Umbilical cord (tissue), 2 donors: Measurements from ENCODE around the gene ACTL10. TPM values are rescaled to one million over a fixed set of nuclear protein-coding genes. Genes with fewer than 3 reads are reported as not detected.
A peak's percentile ranks its signal among the peaks of the same experiment; 100 is the strongest.
"Not testable (repeated sequence)": the region's sequence is repeated elsewhere in the genome, so short reads cannot be mapped to it uniquely, and the experiment has no call there.

Experiments
- DNase-seq: peaks from one replicate; pipeline ENCODE4 v3.0.0-alpha.2; 2015; ENCODE audit warnings: low spot score
- total RNA-seq: library from RNA; depleted of rRNA; stranded (reverse); fragments of >200 nt; gene quantifications from one replicate; pipeline ENCODE4 v1.2.3, GENCODE V29; 2014; ENCODE audit warnings: low replicate concordance; ENCODE audit not compliant: insufficient read depth

Gene ACTL10
- total RNA-seq, 1 donor from 2014 or later = not detected

DNA sequence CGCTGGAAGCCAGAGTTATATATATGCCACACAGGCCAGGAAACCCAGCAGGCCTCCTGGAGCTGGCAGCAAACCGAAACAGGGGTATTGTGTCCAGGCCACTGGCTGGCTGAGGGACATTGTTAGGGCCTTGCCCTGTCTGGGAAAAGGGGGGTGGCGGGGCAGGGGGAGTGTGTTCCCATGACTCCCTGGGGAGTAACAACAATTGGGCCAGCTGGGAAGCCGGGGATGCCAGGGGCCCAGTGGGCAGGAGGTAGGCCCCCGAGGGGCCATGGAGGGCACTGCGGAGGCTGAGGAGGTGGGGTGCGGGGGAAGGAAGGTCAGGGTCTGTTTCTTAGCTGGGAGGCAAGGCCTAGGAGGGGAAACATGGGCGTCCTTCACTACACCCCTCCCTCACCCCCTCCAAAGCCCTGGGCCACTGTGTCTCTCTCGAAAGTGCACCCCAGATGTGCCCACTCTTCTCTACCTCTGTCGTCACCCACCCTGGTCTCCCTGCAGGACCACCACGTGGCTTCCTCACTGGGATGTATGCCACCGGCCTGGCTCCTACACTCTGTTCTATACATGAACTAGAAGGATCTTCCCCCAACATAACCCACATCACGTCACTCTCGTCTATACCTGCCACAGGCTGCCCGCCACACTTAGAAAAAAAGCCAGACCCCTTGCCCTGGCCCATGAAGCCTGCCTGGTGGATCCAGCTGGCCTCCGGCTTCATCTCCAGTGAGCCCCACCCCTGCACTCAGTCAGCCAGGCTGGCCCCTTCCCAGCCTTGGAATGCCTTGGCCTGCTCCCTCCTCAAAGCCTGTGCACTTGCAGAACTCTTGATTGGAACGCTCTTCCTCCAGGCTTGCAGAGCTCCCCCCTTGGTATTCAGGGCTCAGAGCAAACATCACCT lies 27.2 kb downstream of the ACTL10 start:
- peak; percentile 79 for DNase-seq

GRCh38 chr20:33694639-33695012 lies 27.9 kb downstream of the ACTL10 start:
- DNase-seq = no peak

DNA sequence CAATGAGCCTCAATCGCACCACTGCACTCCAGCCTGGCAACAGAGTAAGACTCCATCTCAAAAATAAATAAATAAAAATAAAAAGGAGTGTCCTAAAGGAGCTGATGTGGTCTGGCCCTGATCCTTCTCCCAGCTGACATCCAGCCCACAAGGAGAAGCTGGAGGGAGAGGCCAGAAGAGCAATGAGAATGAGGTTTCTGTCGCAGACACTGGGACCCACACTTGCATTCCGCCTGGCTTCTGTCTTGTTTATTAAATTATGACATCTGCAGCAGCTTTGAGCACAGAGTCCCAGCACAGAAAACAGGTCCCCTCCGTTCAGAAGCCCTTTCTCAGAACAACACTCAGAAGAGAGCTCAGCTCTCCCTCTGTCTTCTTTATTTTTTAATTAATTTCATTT lies 29.7 kb downstream of the ACTL10 start:
- no peak for DNase-seq

DNA sequence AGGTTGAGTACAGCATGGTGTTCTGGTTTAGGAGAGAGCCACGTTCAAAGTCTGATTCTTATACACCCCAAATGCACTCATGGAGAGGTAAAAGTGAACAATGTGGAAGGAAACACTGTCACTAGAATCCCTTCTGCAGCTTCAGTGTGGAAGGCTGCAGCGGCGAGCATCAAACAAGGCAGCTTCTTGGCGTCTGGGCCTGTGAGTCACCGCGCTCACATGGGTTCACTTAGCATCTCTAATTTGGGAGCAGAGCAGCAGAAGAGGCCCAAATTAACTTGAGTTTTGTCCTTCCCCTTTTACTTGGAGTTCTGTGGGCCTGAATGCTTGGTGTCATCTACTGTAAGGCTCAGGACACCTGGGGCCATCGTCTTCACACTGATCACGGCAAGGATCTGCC lies 30.4 kb downstream of the ACTL10 start:
- no peak for DNase-seq

DNA sequence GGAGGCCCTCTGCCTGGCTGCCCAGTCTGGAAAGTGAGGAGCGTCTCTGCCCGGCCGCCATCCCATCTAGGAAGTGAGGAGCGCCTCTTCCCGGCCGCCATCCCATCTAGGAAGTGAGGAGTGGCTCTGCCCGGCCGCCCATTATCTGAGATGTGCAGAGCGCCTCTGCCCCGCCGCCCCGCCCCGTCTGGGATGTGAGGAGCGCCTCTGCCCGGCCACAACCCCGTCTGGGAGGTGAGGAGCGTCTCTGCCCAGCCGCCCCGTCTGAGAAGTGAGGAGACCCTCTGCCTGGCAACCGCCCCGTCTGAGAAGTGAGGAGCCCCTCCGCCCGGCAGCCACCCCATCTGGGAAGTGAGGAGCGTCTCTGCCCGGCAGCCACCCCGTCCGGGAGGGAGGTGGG lies 32.2 kb downstream of the ACTL10 start:
- not testable (repeated sequence) for DNase-seq

- DNase-seq = not testable (repeated sequence)
Observed at GRCh38 chr20:33700696-33701441, 34.1 kb downstream of the ACTL10 start.

DNA sequence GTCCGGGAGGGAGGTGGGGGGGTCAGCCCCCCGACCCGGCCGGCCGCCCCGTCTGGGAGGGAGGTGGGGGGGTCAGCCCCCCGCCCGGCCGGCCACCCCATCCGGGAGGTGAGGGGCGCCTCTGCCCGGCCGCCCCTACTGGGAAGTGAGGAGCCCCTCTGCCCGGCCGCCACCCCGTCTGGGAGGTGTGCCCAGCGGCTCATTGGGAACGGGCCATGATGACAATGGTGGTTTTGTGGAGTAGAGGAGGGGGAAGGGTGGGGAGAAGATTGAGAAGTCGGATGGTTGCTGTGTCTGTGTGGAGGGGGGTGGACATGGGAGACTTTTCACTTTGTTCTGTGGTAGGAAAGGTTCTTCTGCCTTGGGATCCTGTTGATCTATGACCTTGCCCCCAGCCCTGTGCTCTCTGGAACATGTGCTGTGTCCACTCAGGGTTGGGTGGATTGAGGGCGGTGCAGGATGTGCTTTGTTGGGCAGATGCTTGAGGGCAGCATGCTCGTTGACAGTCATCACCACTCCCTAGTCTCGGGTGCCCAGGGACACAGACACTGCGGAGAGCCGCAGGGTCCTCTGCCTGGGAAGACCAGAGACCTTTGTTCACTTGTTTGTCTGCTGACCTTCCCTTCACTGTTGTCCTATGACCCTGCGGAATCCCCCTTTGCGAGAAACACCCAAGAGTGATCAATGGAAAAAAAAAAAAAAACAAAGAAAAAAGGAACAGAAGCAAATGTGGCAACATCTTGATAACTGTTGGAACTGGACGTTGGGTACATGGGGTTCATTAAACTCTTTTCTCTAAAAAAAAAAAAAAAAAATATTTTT lies 35.1 kb downstream of the ACTL10 start:
- DNase-seq = no peak

- no peak for DNase-seq
Observed at GRCh38 chr20:33702861-33703260, 36.1 kb downstream of the ACTL10 start.

GRCh38 chr20:33703498-33704137 lies 36.9 kb downstream of the ACTL10 start:
- DNase-seq = no peak

DNA sequence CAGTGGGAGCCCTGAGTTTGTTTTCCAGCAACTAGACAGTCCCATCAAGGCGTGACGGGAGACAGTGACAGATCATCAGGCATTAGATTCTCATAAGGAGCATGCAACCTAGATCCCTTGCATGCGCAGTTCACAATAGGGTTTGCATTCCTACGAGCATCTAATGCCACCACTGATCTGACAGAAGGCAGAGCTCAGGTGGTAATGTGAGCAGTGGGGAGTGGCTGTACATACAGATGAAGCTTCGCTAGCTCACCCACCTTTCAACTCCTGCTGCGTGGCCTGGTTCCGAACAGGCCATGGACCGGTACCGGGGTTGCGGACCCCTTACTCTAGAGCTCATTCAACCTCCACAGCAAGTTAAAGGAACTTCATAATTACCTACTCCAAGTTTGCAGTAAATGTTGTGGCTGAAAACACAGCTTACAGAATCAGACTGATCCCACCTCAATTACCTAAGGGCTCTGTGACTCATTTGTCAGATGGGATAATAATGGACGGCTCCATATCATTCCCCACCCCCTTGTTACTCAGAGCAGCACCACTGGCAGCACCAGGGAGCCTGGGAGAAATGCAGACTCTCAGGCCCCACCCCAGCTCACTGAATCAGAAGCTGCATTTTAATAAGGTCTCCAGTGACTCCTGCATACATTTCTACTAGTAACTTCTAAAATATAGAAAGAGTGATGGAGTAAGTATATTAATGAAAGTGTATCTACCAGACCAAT lies 37.6 kb downstream of the ACTL10 start:
- DNase-seq = no peak

DNA sequence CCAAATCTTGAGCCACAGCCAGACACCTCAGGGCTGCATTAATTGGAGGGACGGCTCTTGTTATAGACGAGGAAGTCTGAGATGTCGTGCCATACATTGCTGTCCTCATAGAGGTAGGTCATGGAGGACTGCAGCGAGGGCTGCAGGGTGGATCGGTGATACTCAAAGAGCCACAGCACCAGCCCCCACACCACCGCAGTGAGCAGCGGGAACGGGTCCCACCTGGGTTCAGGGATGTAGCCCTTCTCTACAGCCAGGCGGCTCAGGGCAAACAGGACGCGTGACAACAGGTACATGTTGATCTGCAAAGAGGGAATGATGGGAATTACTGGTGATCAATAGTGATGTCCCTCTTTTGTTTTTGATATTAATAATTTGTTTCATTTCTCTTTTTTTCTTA lies 40.9 kb downstream of the ACTL10 start:
- DNase-seq = no peak

DNA sequence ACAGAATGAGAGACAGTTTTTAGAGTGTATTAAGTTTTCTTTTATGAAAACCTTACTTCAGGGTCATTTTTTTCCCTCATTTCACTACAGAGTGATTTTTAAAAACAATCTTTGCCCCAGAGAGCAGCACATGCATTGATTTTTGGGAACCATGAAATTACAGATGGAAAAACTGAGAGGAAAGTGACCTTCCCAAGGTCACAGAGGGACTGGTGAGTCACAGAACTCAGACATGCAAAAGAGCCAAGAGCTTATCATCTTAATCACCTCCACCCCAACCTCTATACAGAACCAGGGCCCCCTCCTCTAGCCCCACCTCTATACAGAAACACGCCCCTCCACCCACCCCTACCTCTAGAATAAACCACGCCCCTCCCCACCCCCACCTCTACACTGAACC lies 42.7 kb downstream of the ACTL10 start:
- no peak for DNase-seq

DNA sequence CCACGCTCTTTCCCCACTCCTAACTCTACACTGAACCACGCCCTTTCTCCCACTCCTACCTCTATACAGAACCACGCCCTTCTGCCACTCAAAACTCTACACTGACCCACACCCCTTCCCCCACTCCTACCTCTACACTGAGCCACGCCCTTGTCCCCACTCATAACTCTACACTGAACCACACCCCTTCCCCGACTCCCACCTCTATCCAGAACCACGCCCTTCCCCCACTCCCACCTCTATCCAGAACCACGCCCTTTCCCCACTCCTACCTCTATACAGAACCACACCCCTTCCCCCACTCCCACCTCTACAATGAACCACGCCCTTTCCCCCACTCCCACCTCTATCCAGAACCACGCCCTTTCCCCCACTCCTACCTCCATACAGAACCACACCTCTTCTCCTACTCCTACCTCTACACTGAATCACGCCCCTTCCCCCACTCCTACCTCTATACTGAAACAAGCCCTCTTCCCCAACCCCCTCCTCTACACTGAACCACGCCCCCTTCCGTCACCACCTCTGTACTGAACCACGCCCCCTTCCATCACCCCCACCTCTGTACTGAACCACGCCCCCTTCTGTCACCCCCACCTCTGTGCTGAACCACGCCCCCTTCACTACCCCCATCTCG lies 43.3 kb downstream of the ACTL10 start:
- no peak for DNase-seq

DNA sequence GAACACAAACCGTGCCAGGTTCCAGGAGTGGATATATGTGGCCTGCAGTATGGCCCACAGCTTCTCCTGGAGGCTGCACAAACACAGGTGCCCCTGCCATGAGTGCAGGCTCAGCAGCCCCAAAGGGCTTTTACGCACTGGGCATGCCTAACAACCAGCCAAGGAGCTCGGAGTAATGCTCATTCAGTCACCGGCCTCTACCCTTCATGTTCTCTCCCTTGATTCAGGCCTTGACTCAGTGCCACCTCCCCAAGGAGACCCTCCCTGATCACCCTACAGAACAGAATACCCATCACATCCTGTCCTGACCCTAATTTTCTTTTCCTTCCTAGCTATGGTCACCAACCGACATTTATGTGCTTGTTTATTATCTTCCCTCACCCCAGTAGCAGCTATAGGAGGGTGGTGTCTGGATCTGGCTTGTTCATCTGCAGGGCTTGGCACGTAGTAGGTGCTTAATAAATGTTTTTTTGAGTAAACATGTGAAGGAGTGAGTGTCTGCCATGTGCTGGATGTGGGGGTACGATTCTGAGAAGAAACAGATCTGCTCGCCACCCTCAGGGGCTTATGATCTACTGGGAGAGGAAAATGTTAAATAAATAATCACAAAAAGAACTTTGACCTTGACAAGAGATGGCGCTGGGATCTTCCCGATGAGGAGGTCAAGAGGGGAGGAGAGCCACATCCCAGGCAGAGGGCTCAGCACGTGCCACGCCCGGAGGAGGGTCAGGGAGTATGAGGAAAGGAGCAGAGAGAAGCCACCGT lies 44.1 kb downstream of the ACTL10 start:
- no peak for DNase-seq

DNA sequence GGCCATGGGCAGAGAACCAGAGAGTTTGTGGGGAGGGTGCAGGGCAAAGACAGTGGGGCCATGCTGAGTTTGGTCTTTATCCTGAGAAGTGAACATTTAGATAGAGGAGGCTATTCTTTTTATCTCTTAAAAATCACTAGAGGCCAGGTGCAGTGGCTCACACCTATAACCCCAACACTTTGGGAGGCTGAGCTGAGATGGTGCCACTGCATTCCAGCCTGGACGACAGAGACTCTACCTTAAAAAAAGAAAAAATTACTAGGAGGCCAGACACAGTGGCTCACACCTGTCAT lies 44.6 kb downstream of the ACTL10 start:
- no peak for DNase-seq

DNA sequence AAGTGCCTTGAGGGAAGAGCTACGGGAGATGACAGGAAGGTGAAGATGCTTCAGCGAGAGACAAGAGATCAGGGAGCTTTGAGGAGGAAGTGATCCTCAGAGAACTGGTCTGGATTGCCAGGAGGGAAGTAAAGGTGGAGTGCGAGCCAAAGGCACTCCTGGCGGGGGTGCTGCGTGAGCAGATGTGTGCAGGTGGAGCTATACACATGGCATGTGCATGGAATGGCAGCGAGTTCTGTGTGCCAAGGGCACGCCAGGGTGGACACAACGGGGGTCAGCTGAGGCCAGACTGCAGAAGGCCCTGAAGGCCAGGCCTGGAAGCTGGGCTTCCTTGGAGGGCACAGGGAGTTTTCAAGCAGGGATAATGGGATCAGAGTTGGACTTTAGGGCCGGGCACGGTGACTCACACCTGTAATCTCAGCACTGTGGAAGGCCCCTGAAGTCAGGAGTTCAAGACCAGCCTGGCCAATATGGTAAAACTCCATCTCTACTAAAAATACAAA lies 47.2 kb downstream of the ACTL10 start:
- no peak for DNase-seq

DNA sequence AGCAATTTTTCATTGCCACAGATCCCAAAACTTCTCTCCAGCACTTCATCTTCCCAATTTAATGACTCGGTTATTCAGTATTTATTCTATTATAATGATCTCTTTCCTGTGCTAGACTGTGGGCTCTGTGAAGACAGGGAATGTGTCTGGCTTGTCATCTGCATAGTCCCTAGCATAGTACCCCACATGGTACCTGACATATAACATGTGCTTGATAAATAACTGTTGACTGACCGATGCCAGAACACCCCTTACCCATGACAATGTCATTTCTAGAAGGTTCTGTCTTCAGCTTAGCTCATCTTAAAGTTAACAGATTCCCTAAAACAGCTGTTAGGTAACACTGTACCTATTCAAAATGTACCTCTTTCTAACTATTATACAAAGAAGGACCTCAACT lies 49.8 kb downstream of the ACTL10 start:
- no peak for DNase-seq
